Measurements from ENCODE around the gene VCL. TPM values are rescaled to one million over a fixed set of nuclear protein-coding genes. Genes with fewer than 3 reads are reported as not detected.

Gene VCL
- total and polyA plus RNA-seq, 9 of the 15 experiments (the other 6 are each of a cell fraction or from before 2014, with no cell fraction given): 29.8 to 186 (median 76.4) TPM

GRCh38 chr10:73948947-73949633 is 48.8 kb upstream of the VCL start:
- WGBS (ENCODE audit: insufficient coverage, low coverage, missing lambda C conversion rate): 71% methylated on average over 9 of the region's 10 CpGs
- no peak for TF ChIP-seq GMEB1 (CRISPR knock-in tag; IDR thresholded peaks at IDR 0.05)
- TF ChIP-seq ZNF134 (CRISPR knock-in tag; conservative IDR thresholded peaks at IDR 0.05): no peak
- 0 out of 2 replicates have a peak, but pooled peaks have one; percentile 47 for TF ChIP-seq HDGF (IDR thresholded peaks at IDR 0.05)
- no peak for TF ChIP-seq NCOA4 (IDR thresholded peaks at IDR 0.05; ENCODE audit: partially characterized antibody)
- no peak for TF ChIP-seq ZNF395 (CRISPR knock-in tag; IDR thresholded peaks at IDR 0.05)
- TF ChIP-seq PRDM10 (IDR thresholded peaks at IDR 0.05; ENCODE audit: partially characterized antibody): peak; percentile 84
- no peak for TF ChIP-seq ADNP (tag; IDR thresholded peaks at IDR 0.05)
- TF ChIP-seq HNRNPLL (IDR thresholded peaks at IDR 0.05; ENCODE audit: low read depth, low read length, poor library complexity, severe bottlenecking): no peak
- no peak for TF ChIP-seq CHCHD3 (CRISPR knock-in tag; IDR thresholded peaks at IDR 0.05)
- TF ChIP-seq BCLAF1 (IDR thresholded peaks at IDR 0.05; ENCODE audit: borderline replicate concordance in 1 of 2, control insufficient read depth in 1 of 2, low read depth in 2 of 2, low read length in 1 of 2): no peak
- no peak for TF ChIP-seq SMARCE1 (IDR thresholded peaks at IDR 0.05)

More at GRCh38 chr10:73948947-73949633, 48.8 kb upstream of the VCL start:
- Histone ChIP-seq H3K4me1 (replicated peaks in 1 of 2; ENCODE audit: control insufficient read depth in 2 of 2, insufficient read depth in 2 of 2, low read length in 2 of 2) (peaks cover 0 to 7% of the 10 kb centered on the region in 2 experiments; a peak in 2 of 5 replicates), H3K4me2 (ENCODE audit: insufficient read depth, low read length) (no peak overlapping the region), H3K9me1 (ENCODE audit: control insufficient read depth, insufficient read depth, low read length) (no peaks in the 10 kb centered on the region), H3K9me3 (replicated peaks; ENCODE audit: control insufficient read depth, insufficient read depth, low read depth, low read length) (0 out of 2 replicates have a peak, but pooled peaks cover 1% of the 10 kb centered on the region), H3K9ac (ENCODE audit: insufficient read depth in 1 of 2, low read depth in 2 of 2, low read length in 2 of 2) (no peak overlapping the region), H3K79me2 (ENCODE audit: control insufficient read depth, insufficient read depth, low read length) (no peaks in the 10 kb centered on the region), H3K27me3 (ENCODE audit: control insufficient read depth in 2 of 2, insufficient read depth in 2 of 2, low read length in 2 of 2) (no peaks in the 10 kb centered on the region), H3K4me3 (no peak overlapping the region), H3K27ac (ENCODE audit: extremely low read depth, low read depth, low read length) (no peak overlapping the region), H4K20me1 (replicated peaks; ENCODE audit: control insufficient read depth, insufficient read depth, low read length) (no peaks in the 10 kb centered on the region), H2AFZ (ENCODE audit: low read depth, low read length) (peak overlapping the region; percentile 70), H3K36me3 (ENCODE audit: control insufficient read depth, insufficient read depth, low read length) (no peaks in the 10 kb centered on the region)
- CTCF ChIA-PET (ENCODE audit: low intra/inter-chr PET ratio): no interaction called here
- intact Hi-C loops (cut with micrococcal nuclease) (no loop called here), in situ Hi-C loops (cut with MboI) (no loop called here)
- ATAC-seq: no peak; the same call in 2 of the 3 replicates
- DNase-seq (ENCODE audit: extremely low read depth in 1 of 4, low spot score in 3 of 4): no peak
- POLR2A ChIA-PET: interaction anchor here (0.6 to 1.5 kb wide), 2 partner anchors 27 to 84 kb away, joined by 3 read pairs; no protein-coding TSS in a partner anchor
- no peak for FAIRE-seq
- BruUV-seq (replicated peaks): no TSS peak

Data from K562 (cell line).